Measurements from ENCODE around the gene OR52A5. TPM values are rescaled to one million over a fixed set of nuclear protein-coding genes. Genes with fewer than 3 reads are reported as not detected.
"Not testable (repeated sequence)": the region's sequence is repeated elsewhere in the genome, so short reads cannot be mapped to it uniquely, and the experiment has no call there.

Gene OR52A5
- total RNA-seq (not detected), polyA plus RNA-seq (not detected)
- long read RNA-seq, donor 1: 0 reads
- long read RNA-seq, donor 2: 0 reads
- long read RNA-seq, donor 3: 0 reads
- long read RNA-seq, donor 4: 0 reads
- long read RNA-seq, donor 5: 0 reads
- long read RNA-seq, donor 6: 0 reads
- long read RNA-seq, donor 7: 0 reads
- long read RNA-seq, donor 8: 0 reads
- long read RNA-seq, donor 9: 0 reads
- long read RNA-seq, donor 10: 0 reads

GRCh38 chr11:5137996-5138395 is at the start of gene OR52A5:
TSS of gene OR52A5 (minus strand) at chr11:5138356. CDS start at chr11:5132642, 5,714 bp downstream.
- Histone ChIP-seq H3K27me3 (ENCODE audit: control insufficient read depth in 2 of 2, insufficient read depth in 1 of 2, low read length in 1 of 2) (no peaks in the 10 kb centered on the region), H3K36me3 (ENCODE audit: control insufficient read depth in 2 of 2, insufficient read depth in 2 of 2, low read length in 1 of 2) (no peaks in the 10 kb centered on the region), H3K27ac (ENCODE audit: low read depth in 1 of 2, low read length in 1 of 2) (no peak within 1 kb of the TSS), H3K4me1 (ENCODE audit: control insufficient read depth in 2 of 2, insufficient read depth in 2 of 2, low read length in 2 of 2) (no peaks in the 10 kb centered on the region), H3K9me3 (ENCODE audit: control insufficient read depth in 2 of 2, insufficient read depth in 1 of 2, low read length in 1 of 2) (no peaks in the 10 kb centered on the region), H3K4me3 (ENCODE audit: low read length in 2 of 2) (no peak within 1 kb of the TSS)
- 94% methylated on average over 2 of the region's 2 CpGs for WGBS
- no peak for DNase-seq (ENCODE audit: low read depth in 6 of 9, low spot score in 9 of 9)

GRCh38 chr11:5178046-5178837 is 40.1 kb upstream of the OR52A5 start:
- Histone ChIP-seq H3K4me3 (ENCODE audit: low read length in 2 of 2) (no peak overlapping the region), H3K27me3 (ENCODE audit: control insufficient read depth in 2 of 2, insufficient read depth in 1 of 2, low read length in 1 of 2) (no peaks in the 10 kb centered on the region), H3K36me3 (ENCODE audit: control insufficient read depth in 2 of 2, insufficient read depth in 2 of 2, low read length in 1 of 2) (no peaks in the 10 kb centered on the region), H3K27ac (ENCODE audit: low read depth in 1 of 2, low read length in 1 of 2) (no peak overlapping the region), H3K9me3 (ENCODE audit: control insufficient read depth in 2 of 2, insufficient read depth in 1 of 2, low read length in 1 of 2) (no peaks in the 10 kb centered on the region), H3K4me1 (ENCODE audit: control insufficient read depth in 2 of 2, insufficient read depth in 2 of 2, low read length in 2 of 2) (no peaks in the 10 kb centered on the region)
- WGBS: 88% methylated on average over 10 of the region's 10 CpGs
- no peak for DNase-seq (ENCODE audit: low read depth in 6 of 9, low spot score in 9 of 9)

- no peak overlapping the region for H3K27ac ChIP-seq (ENCODE audit: low read depth in 1 of 2, low read length in 1 of 2)
- 96% methylated on average over 7 of the region's 7 CpGs for WGBS
- no peaks in the 10 kb centered on the region for H3K4me1 ChIP-seq (ENCODE audit: control insufficient read depth in 2 of 2, insufficient read depth in 2 of 2, low read length in 2 of 2)
- H3K9me3 ChIP-seq (ENCODE audit: control insufficient read depth in 2 of 2, insufficient read depth in 1 of 2, low read length in 1 of 2): no peaks in the 10 kb centered on the region
- DNase-seq (ENCODE audit: low read depth in 6 of 9, low spot score in 9 of 9): no peak
- H3K4me3 ChIP-seq (ENCODE audit: low read length in 2 of 2): no peak overlapping the region
- no peaks in the 10 kb centered on the region for H3K36me3 ChIP-seq (ENCODE audit: control insufficient read depth in 2 of 2, insufficient read depth in 2 of 2, low read length in 1 of 2)
- H3K27me3 ChIP-seq (ENCODE audit: control insufficient read depth in 2 of 2, insufficient read depth in 1 of 2, low read length in 1 of 2): no peaks in the 10 kb centered on the region
Observed at GRCh38 chr11:5174934-5175333, 36.8 kb upstream of the OR52A5 start.

GRCh38 chr11:5171856-5172255 is 33.7 kb upstream of the OR52A5 start:
- no peak for DNase-seq (ENCODE audit: low read depth in 6 of 9, low spot score in 9 of 9)
- Histone ChIP-seq H3K27ac (ENCODE audit: low read depth in 1 of 2, low read length in 1 of 2) (no peak overlapping the region), H3K4me1 (ENCODE audit: control insufficient read depth in 2 of 2, insufficient read depth in 2 of 2, low read length in 2 of 2) (no peaks in the 10 kb centered on the region), H3K36me3 (ENCODE audit: control insufficient read depth in 2 of 2, insufficient read depth in 2 of 2, low read length in 1 of 2) (no peaks in the 10 kb centered on the region), H3K9me3 (ENCODE audit: control insufficient read depth in 2 of 2, insufficient read depth in 1 of 2, low read length in 1 of 2) (no peaks in the 10 kb centered on the region), H3K27me3 (ENCODE audit: control insufficient read depth in 2 of 2, insufficient read depth in 1 of 2, low read length in 1 of 2) (no peaks in the 10 kb centered on the region), H3K4me3 (ENCODE audit: low read length in 2 of 2) (no peak overlapping the region)
- WGBS: 82% methylated on average over 2 of the region's 2 CpGs

GRCh38 chr11:5165898-5166297 is 27.7 kb upstream of the OR52A5 start:
- H3K9me3 ChIP-seq (ENCODE audit: control insufficient read depth in 2 of 2, insufficient read depth in 1 of 2, low read length in 1 of 2); H3K4me1 ChIP-seq (ENCODE audit: control insufficient read depth in 2 of 2, insufficient read depth in 2 of 2, low read length in 2 of 2); H3K27ac ChIP-seq (ENCODE audit: low read depth in 1 of 2, low read length in 1 of 2); H3K27me3 ChIP-seq (ENCODE audit: control insufficient read depth in 2 of 2, insufficient read depth in 1 of 2, low read length in 1 of 2); H3K36me3 ChIP-seq (ENCODE audit: control insufficient read depth in 2 of 2, insufficient read depth in 2 of 2, low read length in 1 of 2); DNase-seq (ENCODE audit: low read depth in 6 of 9, low spot score in 9 of 9); H3K4me3 ChIP-seq (ENCODE audit: low read length in 2 of 2): not testable (repeated sequence)

GRCh38 chr11:5164807-5165206 is 26.7 kb upstream of the OR52A5 start:
- DNase-seq (ENCODE audit: low read depth in 6 of 9, low spot score in 9 of 9); H3K9me3 ChIP-seq (ENCODE audit: control insufficient read depth in 2 of 2, insufficient read depth in 1 of 2, low read length in 1 of 2); H3K4me3 ChIP-seq (ENCODE audit: low read length in 2 of 2); H3K4me1 ChIP-seq (ENCODE audit: control insufficient read depth in 2 of 2, insufficient read depth in 2 of 2, low read length in 2 of 2); H3K27me3 ChIP-seq (ENCODE audit: control insufficient read depth in 2 of 2, insufficient read depth in 1 of 2, low read length in 1 of 2); H3K27ac ChIP-seq (ENCODE audit: low read depth in 1 of 2, low read length in 1 of 2); H3K36me3 ChIP-seq (ENCODE audit: control insufficient read depth in 2 of 2, insufficient read depth in 2 of 2, low read length in 1 of 2): not testable (repeated sequence)
- WGBS: 88% methylated on average over 6 of the region's 6 CpGs

GRCh38 chr11:5161045-5161444 is 22.9 kb upstream of the OR52A5 start:
- H3K9me3 ChIP-seq (ENCODE audit: control insufficient read depth in 2 of 2, insufficient read depth in 1 of 2, low read length in 1 of 2); H3K36me3 ChIP-seq (ENCODE audit: control insufficient read depth in 2 of 2, insufficient read depth in 2 of 2, low read length in 1 of 2); H3K27ac ChIP-seq (ENCODE audit: low read depth in 1 of 2, low read length in 1 of 2); H3K4me1 ChIP-seq (ENCODE audit: control insufficient read depth in 2 of 2, insufficient read depth in 2 of 2, low read length in 2 of 2); H3K27me3 ChIP-seq (ENCODE audit: control insufficient read depth in 2 of 2, insufficient read depth in 1 of 2, low read length in 1 of 2); H3K4me3 ChIP-seq (ENCODE audit: low read length in 2 of 2); DNase-seq (ENCODE audit: low read depth in 6 of 9, low spot score in 9 of 9): not testable (repeated sequence)
- WGBS: no CpG with 5 or more reads among the region's 1 CpG

- DNase-seq (ENCODE audit: low read depth in 6 of 9, low spot score in 9 of 9); H3K9me3 ChIP-seq (ENCODE audit: control insufficient read depth in 2 of 2, insufficient read depth in 1 of 2, low read length in 1 of 2); H3K4me3 ChIP-seq (ENCODE audit: low read length in 2 of 2); H3K27me3 ChIP-seq (ENCODE audit: control insufficient read depth in 2 of 2, insufficient read depth in 1 of 2, low read length in 1 of 2); H3K27ac ChIP-seq (ENCODE audit: low read depth in 1 of 2, low read length in 1 of 2); H3K4me1 ChIP-seq (ENCODE audit: control insufficient read depth in 2 of 2, insufficient read depth in 2 of 2, low read length in 2 of 2); H3K36me3 ChIP-seq (ENCODE audit: control insufficient read depth in 2 of 2, insufficient read depth in 2 of 2, low read length in 1 of 2): not testable (repeated sequence)
- 86% methylated on average over 4 of the region's 4 CpGs for WGBS
Observed at GRCh38 chr11:5160217-5160616, 22.1 kb upstream of the OR52A5 start.

GRCh38 chr11:5159806-5160205 is 21.6 kb upstream of the OR52A5 start:
- H3K27me3 ChIP-seq (ENCODE audit: control insufficient read depth in 2 of 2, insufficient read depth in 1 of 2, low read length in 1 of 2): no peaks in the 10 kb centered on the region
- H3K27ac ChIP-seq (ENCODE audit: low read depth in 1 of 2, low read length in 1 of 2): no peak overlapping the region
- H3K4me3 ChIP-seq (ENCODE audit: low read length in 2 of 2): no peak overlapping the region
- H3K36me3 ChIP-seq (ENCODE audit: control insufficient read depth in 2 of 2, insufficient read depth in 2 of 2, low read length in 1 of 2): no peaks in the 10 kb centered on the region
- no peak for DNase-seq (ENCODE audit: low read depth in 6 of 9, low spot score in 9 of 9)
- no peaks in the 10 kb centered on the region for H3K4me1 ChIP-seq (ENCODE audit: control insufficient read depth in 2 of 2, insufficient read depth in 2 of 2, low read length in 2 of 2)
- no peaks in the 10 kb centered on the region for H3K9me3 ChIP-seq (ENCODE audit: control insufficient read depth in 2 of 2, insufficient read depth in 1 of 2, low read length in 1 of 2)

All from thymus (tissue), 14 donors.